ENCODE results near the gene PDZD8. TPM values are rescaled to one million over a fixed set of nuclear protein-coding genes. Genes with fewer than 3 reads are reported as not detected.

PDZD8 gene
- polyA plus RNA-seq, 1 donor (not counting 4 experiments of a cell fraction or from before 2014, with no cell fraction given): 24.3 TPM

GRCh38 chr10:117339979-117340378 is 35.3 kb downstream of the PDZD8 start:
- no peak for TF ChIP-seq CTCF (optimal IDR thresholded peaks at IDR 0.05 in 1 of 3, IDR thresholded peaks at IDR 0.05 in 1 of 3, conservative IDR thresholded peaks at IDR 0.05 in 1 of 3; ENCODE audit: extremely low read depth in 1 of 3, insufficient read depth in 2 of 3, low read length in 3 of 3)
- Histone ChIP-seq H3K27ac (ENCODE audit: control insufficient read depth, insufficient read depth, low read length) (no peak overlapping the region), H3K9ac (ENCODE audit: control insufficient read depth, extremely low read depth, insufficient read depth, low read length) (no peak overlapping the region), H2AFZ (ENCODE audit: control insufficient read depth, low read length) (no peak overlapping the region), H3K36me3 (ENCODE audit: control insufficient read depth in 2 of 2, extremely low read depth in 1 of 2, insufficient read depth in 2 of 2, low read length in 2 of 2) (no peaks in the 10 kb centered on the region), H3K27me3 (ENCODE audit: control insufficient read depth, extremely low read depth, insufficient read depth, low read length) (no peaks in the 10 kb centered on the region), H4K20me1 (ENCODE audit: control insufficient read depth, extremely low read depth, insufficient read depth, low read length) (peaks cover 2% of the 10 kb centered on the region), H3K9me3 (ENCODE audit: control insufficient read depth, low read depth, low read length) (no peaks in the 10 kb centered on the region), H3K4me3 (ENCODE audit: control insufficient read depth in 2 of 3, extremely low read depth in 1 of 3, insufficient read depth in 2 of 3, low read depth in 1 of 3, low read length in 3 of 3) (no peak overlapping the region), H3K4me2 (ENCODE audit: control insufficient read depth, extremely low read depth, insufficient read depth, low read depth, low read length) (no peak overlapping the region), H3K9me1 (ENCODE audit: control insufficient read depth, extremely low read depth, insufficient read depth, low read length) (no peaks in the 10 kb centered on the region), H3K4me1 (ENCODE audit: control insufficient read depth, extremely low read depth, insufficient read depth, low read length) (peaks cover 11% of the 10 kb centered on the region), H3K79me2 (ENCODE audit: control insufficient read depth, insufficient read depth, low read length) (peaks cover 53% of the 10 kb centered on the region)
- FAIRE-seq (no peak), DNase-seq (ENCODE audit: low read depth, low spot score) (no peak)
- dilution Hi-C loops (cut with MboI; ENCODE audit: extremely low pct_ligation_motif_present, low sequenced_read_pairs): no loop called here

GRCh38 chr10:117339578-117339977 is 35.7 kb downstream of the PDZD8 start:
- no peak overlapping the region for H3K4me3 ChIP-seq (ENCODE audit: control insufficient read depth in 2 of 3, extremely low read depth in 1 of 3, insufficient read depth in 2 of 3, low read depth in 1 of 3, low read length in 3 of 3)
- H4K20me1 ChIP-seq (ENCODE audit: control insufficient read depth, extremely low read depth, insufficient read depth, low read length): peaks cover 2% of the 10 kb centered on the region
- no peak for TF ChIP-seq CTCF (optimal IDR thresholded peaks at IDR 0.05 in 1 of 3, IDR thresholded peaks at IDR 0.05 in 1 of 3, conservative IDR thresholded peaks at IDR 0.05 in 1 of 3; ENCODE audit: extremely low read depth in 1 of 3, insufficient read depth in 2 of 3, low read length in 3 of 3)
- TF ChIP-seq EZH2 (IDR thresholded peaks at IDR 0.05; ENCODE audit: low read length): no peak
- no peak overlapping the region for H3K9ac ChIP-seq (ENCODE audit: control insufficient read depth, extremely low read depth, insufficient read depth, low read length)
- no peak overlapping the region for H3K27ac ChIP-seq (ENCODE audit: control insufficient read depth, insufficient read depth, low read length)
- FAIRE-seq (no peak), DNase-seq (ENCODE audit: low read depth, low spot score) (no peak)
- no peak overlapping the region for H2AFZ ChIP-seq (ENCODE audit: control insufficient read depth, low read length)
- H3K36me3 ChIP-seq (ENCODE audit: control insufficient read depth in 2 of 2, extremely low read depth in 1 of 2, insufficient read depth in 2 of 2, low read length in 2 of 2): no peaks in the 10 kb centered on the region
- no peak overlapping the region for H3K4me2 ChIP-seq (ENCODE audit: control insufficient read depth, extremely low read depth, insufficient read depth, low read depth, low read length)
- peaks cover 54% of the 10 kb centered on the region for H3K79me2 ChIP-seq (ENCODE audit: control insufficient read depth, insufficient read depth, low read length)
- H3K9me1 ChIP-seq (ENCODE audit: control insufficient read depth, extremely low read depth, insufficient read depth, low read length): no peaks in the 10 kb centered on the region
- no peaks in the 10 kb centered on the region for H3K27me3 ChIP-seq (ENCODE audit: control insufficient read depth, extremely low read depth, insufficient read depth, low read length)
- dilution Hi-C loops (cut with MboI; ENCODE audit: extremely low pct_ligation_motif_present, low sequenced_read_pairs): no loop called here
- peaks cover 11% of the 10 kb centered on the region for H3K4me1 ChIP-seq (ENCODE audit: control insufficient read depth, extremely low read depth, insufficient read depth, low read length)
- H3K9me3 ChIP-seq (ENCODE audit: control insufficient read depth, low read depth, low read length): no peaks in the 10 kb centered on the region
